ENCODE results near the gene BRSK1.

GRCh38 chr19:55275851-55276719, 7.7 kb upstream of the BRSK1 start:
- TF ChIP-seq TEAD3 (CRISPR knock-in tag; optimal IDR thresholded peaks at IDR 0.05; ENCODE audit: borderline replicate concordance): no peak
- TF ChIP-seq ZNF556 (CRISPR knock-in tag; IDR thresholded peaks at IDR 0.05; ENCODE audit: borderline replicate concordance): no peak
- TF ChIP-seq ZNF510 (CRISPR knock-in tag; IDR thresholded peaks at IDR 0.05; ENCODE audit: low read depth): no peak
- no peak for TF ChIP-seq GPBP1L1 (CRISPR knock-in tag; IDR thresholded peaks at IDR 0.05)
- no peak for TF ChIP-seq ZNF766 (CRISPR knock-in tag; IDR thresholded peaks at IDR 0.05; ENCODE audit: borderline replicate concordance)
